ENCODE data around the gene PTPN22. TPM values are rescaled to one million over a fixed set of nuclear protein-coding genes. Genes with fewer than 3 reads are reported as not detected.
"Not testable (repeated sequence)": the region's sequence is repeated elsewhere in the genome, so short reads cannot be mapped to it uniquely, and the experiment has no call there.

Gene PTPN22
- total RNA-seq, 1 donor from 2014 or later = 1.9 TPM

DNA sequence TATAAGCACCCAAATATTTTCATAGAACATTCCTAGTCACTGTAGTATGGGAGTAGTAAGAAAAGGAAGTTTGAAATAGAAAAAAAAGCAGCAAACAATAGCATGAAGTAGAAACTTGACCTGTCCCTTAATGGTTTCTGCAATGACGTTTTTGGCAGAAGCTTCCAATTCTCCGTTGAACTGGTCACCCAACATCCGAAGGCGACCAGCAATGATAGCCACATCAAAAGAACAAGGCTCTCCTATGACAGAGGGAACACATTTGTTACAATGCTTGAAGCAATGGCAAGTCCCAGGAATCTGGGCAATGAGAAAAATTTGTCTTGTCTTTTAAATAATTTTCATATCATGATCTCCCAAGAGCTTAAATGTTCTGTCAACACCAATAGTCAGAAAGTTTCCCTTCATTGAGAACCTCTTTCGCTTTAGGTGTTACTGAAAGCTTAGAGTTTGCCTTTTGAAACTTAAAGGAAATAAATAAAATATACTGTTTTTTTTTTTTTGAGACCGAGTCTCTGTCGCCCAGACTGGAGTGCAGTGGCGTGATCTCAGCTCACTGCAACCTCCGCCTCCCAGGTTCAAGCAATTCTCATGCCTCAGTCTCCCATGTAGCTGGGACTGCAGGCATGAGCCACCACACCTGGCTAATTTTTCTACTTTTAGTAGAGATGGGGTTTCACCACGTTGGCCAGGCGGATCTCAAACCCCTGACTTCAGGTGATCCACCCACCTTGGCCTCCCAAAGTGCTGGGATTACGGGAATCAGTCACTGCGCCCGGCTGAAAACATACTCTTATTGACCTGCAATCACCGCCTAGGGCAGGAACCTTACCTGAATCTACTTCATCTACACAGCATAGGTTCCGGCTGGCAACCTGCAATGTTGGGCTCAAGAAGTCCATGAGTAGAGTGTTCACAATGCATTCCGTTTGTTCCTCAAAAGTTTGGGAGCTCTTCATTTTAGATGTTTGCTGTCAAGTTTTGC is 15.2 kb upstream of the PTPN22 start:
- peak; percentile 44 for ATAC-seq

GRCh38 chr1:113881661-113882060 is 10.1 kb upstream of the PTPN22 start:
- no peak for ATAC-seq

- ATAC-seq = no peak
Measured at GRCh38 chr1:113879739-113880038, 8.2 kb upstream of the PTPN22 start.

- ATAC-seq = no peak
Measured at GRCh38 chr1:113876176-113876575, 4.7 kb upstream of the PTPN22 start.

DNA sequence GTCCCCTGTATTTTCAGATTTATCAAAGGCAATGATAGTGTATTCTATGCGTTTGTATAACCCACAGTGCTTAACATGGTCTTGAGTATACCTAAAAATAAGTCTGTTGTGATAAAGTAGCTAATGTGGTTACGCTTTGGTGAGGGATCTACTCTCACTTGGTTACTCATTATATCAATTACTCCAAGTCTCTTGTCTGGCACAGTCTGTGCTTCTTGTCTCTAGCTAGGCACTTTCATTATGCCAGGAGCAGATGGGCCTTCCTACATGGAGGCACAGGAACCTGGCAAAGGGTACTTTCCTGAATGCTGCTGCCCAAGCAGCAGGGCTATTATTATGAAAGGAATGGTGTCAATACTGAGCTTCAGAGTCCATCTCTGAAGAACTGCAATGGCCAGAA is 4.2 kb upstream of the PTPN22 start:
- ATAC-seq = no peak

DNA sequence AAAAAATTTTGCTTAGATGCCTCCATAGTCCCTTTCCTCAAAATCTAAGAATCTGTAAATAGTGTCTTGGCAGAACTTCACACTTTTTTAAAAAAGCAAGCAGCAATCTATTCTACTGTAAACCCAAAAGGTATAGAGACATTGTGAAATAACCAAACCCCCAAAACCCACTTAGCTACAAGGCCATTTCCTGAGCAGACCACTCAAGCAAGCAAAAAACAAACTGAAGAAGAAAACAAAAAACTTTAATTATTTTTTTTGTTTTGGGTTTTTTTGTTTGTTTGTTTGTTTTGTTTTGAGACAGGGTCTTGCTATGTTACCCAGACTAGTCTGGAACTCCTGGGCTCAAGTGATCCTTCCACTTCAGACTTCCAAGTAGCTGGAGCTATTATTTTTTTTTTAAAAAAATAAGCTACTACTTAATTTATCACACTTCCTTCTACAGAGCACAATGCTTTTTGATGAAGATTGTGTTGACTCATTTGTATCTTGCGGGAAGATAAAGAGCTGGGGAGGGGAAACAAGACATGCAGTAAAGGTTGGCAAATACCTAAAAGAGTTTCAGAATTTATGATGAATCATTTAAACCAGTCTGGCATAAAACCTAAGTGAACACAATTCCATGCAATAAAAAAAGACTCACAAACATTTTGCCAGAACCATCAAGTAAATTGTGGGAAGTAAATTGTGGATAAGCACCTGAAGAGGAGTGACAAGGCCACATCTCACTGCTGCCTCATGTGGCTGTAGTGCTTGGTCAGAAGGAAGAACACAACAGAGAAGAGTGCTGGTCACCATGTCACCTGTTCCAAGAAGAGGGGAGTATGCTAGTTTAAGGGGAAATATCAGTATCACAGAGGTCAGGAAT is 2.7 kb upstream of the PTPN22 start:
- ATAC-seq = peak; percentile 73

- ATAC-seq = no peak
Measured at GRCh38 chr1:113872219-113872935, 865 bp upstream of the PTPN22 start.

DNA sequence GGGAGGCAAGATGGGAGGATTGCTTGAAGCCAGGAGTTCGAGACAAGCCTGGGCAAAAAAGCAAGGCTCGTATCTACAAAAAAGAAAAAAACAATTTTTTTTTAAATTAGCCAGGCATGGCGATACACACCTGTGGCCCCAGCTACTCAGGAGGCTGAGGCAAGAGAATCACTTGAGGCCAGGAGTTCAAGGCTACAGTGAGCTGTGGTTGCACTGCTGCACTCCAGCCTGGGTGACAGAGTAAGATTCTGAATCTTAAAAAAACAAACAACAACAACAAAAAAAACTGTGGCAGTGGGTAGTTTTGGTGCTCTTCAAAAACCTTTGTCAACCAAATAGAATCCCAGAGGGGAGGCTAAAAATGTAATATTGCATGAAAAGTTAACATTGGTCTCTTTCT is 734 bp downstream of the PTPN22 start:
- no peak for ATAC-seq

DNA sequence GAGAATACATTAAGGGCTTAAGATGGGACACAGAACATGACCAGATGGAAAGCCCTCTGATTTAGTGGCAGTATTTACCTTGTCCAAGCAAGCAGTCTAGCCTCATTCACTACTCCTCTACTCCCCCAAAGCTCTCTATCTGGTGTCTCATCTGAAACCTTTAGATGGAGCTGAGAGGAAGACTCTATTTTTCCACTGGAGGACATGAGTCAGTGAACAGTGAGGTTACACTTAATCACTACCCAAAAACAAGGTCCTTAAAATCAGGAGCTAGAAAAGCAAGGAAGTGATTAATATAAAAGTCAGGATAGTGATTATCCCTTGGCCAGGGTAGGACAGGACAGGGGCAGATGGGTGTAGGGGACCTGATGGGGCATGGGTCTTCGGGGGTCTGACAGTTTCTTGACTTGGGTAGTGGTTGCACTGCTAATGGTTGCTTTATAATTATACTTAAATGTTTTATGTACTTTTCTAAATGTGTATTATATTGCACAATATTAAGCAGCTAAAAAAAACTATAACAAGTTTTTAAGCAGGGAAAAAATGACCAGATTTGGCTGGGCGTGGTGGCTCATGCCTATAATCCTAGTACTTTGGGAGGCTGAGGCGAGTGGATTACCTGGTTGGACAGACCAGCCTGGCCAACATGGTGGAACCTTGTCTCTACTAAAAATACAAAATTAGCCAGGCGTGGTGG is 3.0 kb downstream of the PTPN22 start:
- peak; percentile 50 for ATAC-seq

DNA sequence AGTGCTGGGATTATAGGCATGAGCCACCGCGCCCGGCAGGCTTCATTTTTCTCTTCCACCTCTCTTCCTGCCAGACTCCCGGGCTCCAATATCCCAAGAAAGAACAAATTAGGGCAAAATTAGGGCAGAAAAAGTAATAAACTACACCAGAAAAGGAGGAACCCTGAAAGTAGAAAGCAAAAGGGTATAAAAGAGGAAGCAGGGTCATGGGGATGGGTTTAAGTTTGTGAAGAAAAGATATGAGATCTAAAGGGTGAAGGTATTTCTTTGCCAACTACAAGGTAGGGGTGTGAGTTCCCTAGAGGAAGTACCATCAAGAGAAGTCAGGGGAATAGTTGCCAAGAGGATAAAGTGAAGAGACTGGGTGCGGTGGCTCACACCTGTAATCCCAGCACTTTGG is 9.9 kb downstream of the PTPN22 start:
- ATAC-seq = no peak

- ATAC-seq = no peak
Measured at GRCh38 chr1:113860891-113861290, 10.6 kb downstream of the PTPN22 start.

DNA sequence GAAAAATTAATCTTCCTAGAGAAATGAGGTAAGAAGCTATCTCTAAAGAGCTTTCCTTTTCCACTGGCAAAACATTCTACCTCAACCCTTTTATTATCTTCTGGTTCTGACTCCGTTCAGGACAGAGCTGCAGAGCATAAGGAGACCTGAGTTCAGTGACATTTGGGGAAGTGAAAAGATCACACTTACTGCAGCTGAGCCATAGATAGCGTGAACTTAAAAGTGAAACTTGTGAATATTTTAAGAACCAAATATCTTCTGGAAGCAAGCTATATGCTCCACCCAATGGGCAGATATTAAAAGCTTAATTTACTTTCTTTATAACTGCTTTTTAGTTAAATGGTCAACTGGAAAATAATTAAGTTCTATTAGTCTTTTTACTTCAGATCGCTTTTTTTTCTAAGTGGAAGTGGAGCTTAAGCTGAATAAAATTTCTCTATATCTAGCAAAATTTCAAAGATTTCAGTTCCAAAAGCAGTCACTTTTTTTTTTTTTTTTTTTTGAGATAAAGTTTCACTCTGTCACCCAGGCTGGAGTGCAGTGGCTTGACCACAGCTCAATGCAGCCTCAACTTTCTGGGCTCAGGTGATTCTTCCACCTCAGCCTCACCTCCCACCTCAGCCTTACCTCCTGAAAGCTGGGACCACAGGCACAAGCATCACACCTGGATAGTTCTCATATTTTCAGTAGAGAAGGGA is 11.9 kb downstream of the PTPN22 start:
- ATAC-seq = no peak

- no peak for ATAC-seq
Measured at GRCh38 chr1:113858982-113859381, 12.5 kb downstream of the PTPN22 start.

DNA sequence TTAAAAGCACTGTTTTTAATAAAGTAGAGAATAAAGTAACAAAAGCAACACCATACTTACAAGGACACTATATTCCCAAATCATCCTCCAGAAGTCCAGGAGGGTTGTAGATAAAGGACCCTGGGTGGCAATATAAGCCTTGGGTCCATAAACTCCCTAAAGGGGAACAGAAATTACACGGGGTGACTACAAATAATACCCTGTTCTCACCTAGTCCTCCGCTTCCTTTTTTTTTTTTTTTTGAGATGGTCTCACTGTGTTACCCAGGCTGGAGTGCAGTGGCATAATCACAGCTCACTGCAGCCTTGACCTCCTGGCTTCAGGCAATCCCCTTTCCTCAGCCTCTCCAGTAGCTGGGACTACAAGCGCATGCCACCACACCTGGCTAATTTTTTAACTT is 13.1 kb downstream of the PTPN22 start:
- ATAC-seq = no peak

GRCh38 chr1:113857776-113858175 is 13.7 kb downstream of the PTPN22 start:
- no peak for ATAC-seq

DNA sequence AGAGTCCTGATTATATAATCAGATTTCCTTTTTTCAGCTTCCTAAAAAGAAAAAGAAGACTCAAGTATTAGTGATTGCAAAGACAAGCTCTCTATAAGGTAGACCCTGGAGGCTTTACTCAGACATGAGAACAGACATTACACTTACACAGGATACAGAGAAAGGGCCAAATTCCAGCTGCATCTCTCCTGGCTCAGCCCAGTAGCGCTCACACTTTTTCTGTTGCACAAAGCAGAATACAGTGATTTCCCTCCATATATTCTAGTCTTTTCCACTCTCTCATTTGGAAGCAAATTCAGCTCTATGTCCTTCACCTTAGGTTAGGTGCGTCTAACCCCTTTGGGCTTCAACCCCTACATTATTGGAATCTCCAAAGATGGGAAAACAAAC is 15.1 kb downstream of the PTPN22 start:
- no peak for ATAC-seq

DNA sequence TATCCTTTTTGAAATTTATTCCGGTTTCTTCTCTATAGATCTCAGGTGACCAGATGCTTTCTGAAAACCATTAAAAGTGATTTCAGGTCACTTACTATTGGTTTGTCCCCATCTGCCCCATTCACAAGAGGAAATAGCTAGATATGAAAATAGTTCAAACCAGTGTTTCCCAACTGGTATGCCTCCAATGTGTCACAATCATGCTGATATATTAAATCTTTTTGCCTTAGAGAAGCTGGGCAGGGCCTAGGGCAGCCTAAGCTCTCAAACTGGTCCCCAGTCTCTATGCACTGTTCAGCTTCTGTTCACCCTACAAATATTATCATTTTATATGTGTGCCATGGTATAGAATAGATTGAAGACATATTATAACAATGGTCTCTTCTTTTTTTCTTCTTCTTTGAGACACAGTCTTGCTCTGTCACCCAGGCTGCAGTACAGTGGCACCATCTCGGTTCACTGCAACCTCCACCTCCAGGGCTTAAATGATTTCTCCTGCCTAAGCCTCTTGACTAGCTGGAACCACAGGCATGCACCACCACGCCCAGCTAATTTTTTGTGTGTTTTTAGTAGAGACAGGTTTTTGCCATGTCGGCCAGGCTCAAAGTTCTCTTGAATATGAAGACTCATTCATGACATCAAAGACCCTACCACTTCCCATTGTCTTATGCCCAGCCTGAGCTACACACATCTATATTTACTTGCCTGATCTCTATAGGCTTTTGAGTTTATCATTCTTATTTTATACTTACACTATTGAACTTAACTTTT is 15.7 kb downstream of the PTPN22 start:
- peak; percentile 84 for ATAC-seq

GRCh38 chr1:113854234-113854633 is 17.3 kb downstream of the PTPN22 start:
- no peak for ATAC-seq

DNA sequence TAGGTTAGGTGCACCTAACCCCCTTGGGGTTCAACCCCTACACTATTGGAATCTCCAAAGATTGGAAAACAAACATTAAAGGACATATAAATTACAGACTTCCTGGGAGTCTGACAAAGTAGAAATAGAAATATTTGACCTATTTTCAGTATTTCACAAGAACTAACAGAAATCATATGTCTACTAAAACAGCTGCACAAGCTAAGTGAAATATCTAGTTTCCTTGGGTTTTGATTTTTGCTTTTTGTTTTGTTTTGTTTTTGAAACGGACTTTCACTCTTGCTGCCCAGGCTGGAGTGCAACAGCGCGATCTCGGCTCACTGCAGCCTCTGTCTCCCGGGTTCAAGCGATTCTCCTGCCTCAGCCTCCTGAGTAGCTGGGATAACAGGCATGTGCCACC is 18.8 kb downstream of the PTPN22 start:
- ATAC-seq = not testable (repeated sequence)

DNA sequence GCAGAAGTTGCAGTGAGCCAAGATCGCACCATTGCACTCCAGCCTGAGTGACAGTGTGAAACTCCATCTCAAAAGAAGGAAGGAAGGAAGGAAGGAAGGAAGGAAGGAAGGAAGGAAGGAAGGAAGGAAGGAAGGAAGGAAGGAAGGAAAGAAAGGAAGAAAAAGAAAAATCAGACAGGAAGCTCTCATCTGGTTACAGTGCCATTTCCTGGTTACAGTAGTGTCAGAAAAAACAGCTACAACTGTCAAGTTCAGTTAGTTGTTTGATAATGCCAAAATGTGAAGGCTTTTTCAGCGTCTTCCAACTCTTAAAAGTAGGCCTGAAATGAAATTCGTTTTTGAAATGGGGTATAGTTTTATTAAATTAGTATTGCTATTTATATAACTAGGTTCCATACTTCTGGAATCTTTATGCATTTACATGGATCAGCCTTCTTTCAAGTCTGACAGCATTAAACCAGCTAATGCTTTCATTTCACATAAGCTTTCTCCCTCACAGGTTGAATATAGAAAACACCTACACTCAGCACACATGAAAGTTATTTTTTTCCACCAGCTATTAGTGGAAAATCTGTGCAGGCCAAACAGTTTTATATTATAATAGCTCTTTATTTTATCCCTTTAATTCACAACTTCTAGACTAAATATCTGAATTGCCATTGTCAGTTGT is 21.2 kb downstream of the PTPN22 start:
- no peak for ATAC-seq

All from esophagus mucosa (tissue), 1 donor.